Mucosa of stomach (tissue), 1 donor: ENCODE data around the gene COL7A1.
"Not testable (repeated sequence)": the region's sequence is repeated elsewhere in the genome, so short reads cannot be mapped to it uniquely, and the experiment has no call there.

Experiments used
- H3K27me3 ChIP-seq: one replicate; pipeline ENCODE4 v1.7.0; 2013; ENCODE audit warnings: mild to moderate bottlenecking, low read length; ENCODE audit not compliant: control insufficient read depth, insufficient read depth
- H3K36me3 ChIP-seq: one replicate; pipeline ENCODE4 v1.7.0; 2013; ENCODE audit warnings: low read length; ENCODE audit not compliant: control insufficient read depth, insufficient read depth
- H3K4me1 ChIP-seq: one replicate; pipeline ENCODE4 v1.7.0; 2013; ENCODE audit warnings: mild to moderate bottlenecking, low read length; ENCODE audit not compliant: control insufficient read depth, insufficient read depth
- H3K4me3 ChIP-seq: one replicate; pipeline ENCODE4 v1.7.0; 2013; ENCODE audit warnings: low read length
- H3K9ac ChIP-seq: one replicate; pipeline ENCODE4 v1.7.0; 2013; ENCODE audit warnings: mild to moderate bottlenecking, low read length, moderate library complexity
- H3K9me3 ChIP-seq: one replicate; pipeline ENCODE4 v1.7.0; 2013; ENCODE audit warnings: mild to moderate bottlenecking, low read length, moderate library complexity; ENCODE audit not compliant: control insufficient read depth
- donor health status: Pancreatic carcinoma.

COL7A1 gene

GRCh38 chr3:48555949-48556795 is 39.0 kb downstream of the COL7A1 start:
- Histone ChIP-seq H3K9me3 (no peaks in the 10 kb centered on the region), H3K4me1 (peaks cover 37% of the 10 kb centered on the region), H3K9ac (peak overlapping the region; percentile 57), H3K36me3 (no peaks in the 10 kb centered on the region), H3K4me3 (no peak overlapping the region), H3K27me3 (no peaks in the 10 kb centered on the region)

GRCh38 chr3:48555231-48555948 is 39.7 kb downstream of the COL7A1 start:
- Histone ChIP-seq H3K9ac (no peak overlapping the region), H3K36me3 (no peaks in the 10 kb centered on the region), H3K27me3 (no peaks in the 10 kb centered on the region), H3K9me3 (no peaks in the 10 kb centered on the region), H3K4me1 (peaks cover 32% of the 10 kb centered on the region), H3K4me3 (no peak overlapping the region)

- Histone ChIP-seq H3K36me3 (no peaks in the 10 kb centered on the region), H3K9ac (no peak overlapping the region), H3K27me3 (no peaks in the 10 kb centered on the region), H3K4me1 (peaks cover 25% of the 10 kb centered on the region), H3K9me3 (no peaks in the 10 kb centered on the region), H3K4me3 (no peak overlapping the region)
Observed at GRCh38 chr3:48553886-48554845, 41.0 kb downstream of the COL7A1 start.

GRCh38 chr3:48553361-48553760 is 41.8 kb downstream of the COL7A1 start:
- Histone ChIP-seq H3K27me3 (no peaks in the 10 kb centered on the region), H3K4me1 (peaks cover 20% of the 10 kb centered on the region), H3K9ac (no peak overlapping the region), H3K9me3 (no peaks in the 10 kb centered on the region), H3K4me3 (no peak overlapping the region), H3K36me3 (no peaks in the 10 kb centered on the region)

GRCh38 chr3:48552111-48552951 is 42.8 kb downstream of the COL7A1 start:
- Histone ChIP-seq H3K27me3 (no peaks in the 10 kb centered on the region), H3K9me3 (no peaks in the 10 kb centered on the region), H3K4me1 (peaks cover 12% of the 10 kb centered on the region), H3K36me3 (no peaks in the 10 kb centered on the region), H3K4me3 (no peak overlapping the region), H3K9ac (no peak overlapping the region)

GRCh38 chr3:48551651-48552050 is 43.5 kb downstream of the COL7A1 start:
- H3K9me3 ChIP-seq, H3K4me1 ChIP-seq, H3K9ac ChIP-seq, H3K4me3 ChIP-seq, H3K36me3 ChIP-seq, H3K27me3 ChIP-seq: not testable (repeated sequence)

GRCh38 chr3:48548729-48549705 is 46.1 kb downstream of the COL7A1 start:
- Histone ChIP-seq H3K9ac (no peak overlapping the region), H3K36me3 (no peaks in the 10 kb centered on the region), H3K9me3 (no peaks in the 10 kb centered on the region), H3K4me1 (peaks cover 3% of the 10 kb centered on the region), H3K27me3 (no peaks in the 10 kb centered on the region), H3K4me3 (no peak overlapping the region)

GRCh38 chr3:48548126-48548525 is 47.0 kb downstream of the COL7A1 start:
- Histone ChIP-seq H3K36me3 (no peaks in the 10 kb centered on the region), H3K27me3 (no peaks in the 10 kb centered on the region), H3K9ac (no peak overlapping the region), H3K9me3 (no peaks in the 10 kb centered on the region), H3K4me3 (no peak overlapping the region), H3K4me1 (peaks cover 3% of the 10 kb centered on the region)

GRCh38 chr3:48546203-48546829 is 48.8 kb downstream of the COL7A1 start:
- Histone ChIP-seq H3K9ac (no peak overlapping the region), H3K9me3 (no peaks in the 10 kb centered on the region), H3K4me1 (no peaks in the 10 kb centered on the region), H3K4me3 (no peak overlapping the region), H3K27me3 (no peaks in the 10 kb centered on the region), H3K36me3 (no peaks in the 10 kb centered on the region)

GRCh38 chr3:48544141-48544540 is 51.0 kb downstream of the COL7A1 start:
- no peaks in the 10 kb centered on the region for H3K36me3 ChIP-seq
- H3K4me1 ChIP-seq = no peaks in the 10 kb centered on the region
- H3K4me3 ChIP-seq = no peak overlapping the region
- H3K27me3 ChIP-seq = no peaks in the 10 kb centered on the region
- H3K9ac ChIP-seq = no peak overlapping the region
- H3K9me3 ChIP-seq = no peaks in the 10 kb centered on the region
